ENCODE measurements around the gene NTRK1.

GRCh38 chr1:156873659-156874058, 13.0 kb downstream of the NTRK1 start:
- no peak for TF ChIP-seq EZH2 (IDR thresholded peaks at IDR 0.05; ENCODE audit: insufficient read depth, poor library complexity, severe bottlenecking)
- no peak for TF ChIP-seq EZH2phosphoT487 (IDR thresholded peaks at IDR 0.05; ENCODE audit: insufficient read depth, low read depth)
